NCI-H1105 treated with DMSO at 0.1 percent for 48 hours (cell line): ENCODE results near the gene RAD51B.
"Not testable (repeated sequence)": the region's sequence is repeated elsewhere in the genome, so short reads cannot be mapped to it uniquely, and the experiment has no call there.

Source experiments
- DNase-seq: peaks from one replicate; lab custom pipeline; 2025; lab: John Stamatoyannopoulos, UW

The RAD51B gene

DNA sequence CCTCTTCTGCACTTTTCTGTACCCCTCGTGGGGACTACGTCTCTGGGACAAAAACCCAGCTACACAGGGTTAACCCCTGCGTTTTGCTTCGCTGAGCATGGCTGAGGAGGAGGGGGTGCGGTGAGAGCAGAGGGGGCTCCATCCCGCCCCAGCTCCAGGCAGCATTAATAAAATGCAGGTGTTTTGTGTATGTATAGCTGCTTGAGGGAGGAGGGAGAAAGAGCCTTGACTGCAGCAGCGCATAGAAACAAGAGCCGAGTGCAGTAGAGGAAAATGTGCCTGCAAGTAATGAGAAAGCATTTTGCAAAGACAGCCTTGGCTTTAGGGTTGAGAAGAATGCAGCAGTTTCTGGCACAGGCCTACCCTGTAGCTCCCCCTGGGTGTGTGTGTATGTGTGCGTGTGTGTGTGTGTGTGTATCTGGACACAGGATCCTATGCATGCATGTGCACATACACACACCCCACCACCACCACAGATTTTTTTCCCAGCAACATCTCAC, 869.3 kb downstream of the RAD51B start:
- DNase-seq = no peak

DNA sequence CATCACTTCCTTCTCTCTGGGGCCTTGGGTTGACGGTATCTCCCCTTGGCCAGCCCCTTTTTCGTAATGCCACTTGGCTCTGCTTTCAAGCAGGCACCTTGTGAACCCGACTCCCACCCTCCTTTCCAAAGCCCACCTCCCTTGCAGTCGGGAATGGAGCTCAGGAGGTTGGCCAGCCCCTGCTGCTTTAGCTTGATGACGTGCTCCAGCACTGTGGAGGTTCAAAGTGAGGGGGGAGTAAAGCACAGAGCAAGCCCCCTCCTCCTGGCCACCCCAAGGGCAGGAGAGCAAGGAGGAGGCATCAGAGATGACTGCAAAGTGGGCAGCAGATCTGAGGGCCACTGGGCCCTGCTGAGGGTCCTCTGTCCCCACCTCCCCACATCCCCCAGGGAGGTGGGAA, 869.9 kb downstream of the RAD51B start:
- no peak for DNase-seq

DNA sequence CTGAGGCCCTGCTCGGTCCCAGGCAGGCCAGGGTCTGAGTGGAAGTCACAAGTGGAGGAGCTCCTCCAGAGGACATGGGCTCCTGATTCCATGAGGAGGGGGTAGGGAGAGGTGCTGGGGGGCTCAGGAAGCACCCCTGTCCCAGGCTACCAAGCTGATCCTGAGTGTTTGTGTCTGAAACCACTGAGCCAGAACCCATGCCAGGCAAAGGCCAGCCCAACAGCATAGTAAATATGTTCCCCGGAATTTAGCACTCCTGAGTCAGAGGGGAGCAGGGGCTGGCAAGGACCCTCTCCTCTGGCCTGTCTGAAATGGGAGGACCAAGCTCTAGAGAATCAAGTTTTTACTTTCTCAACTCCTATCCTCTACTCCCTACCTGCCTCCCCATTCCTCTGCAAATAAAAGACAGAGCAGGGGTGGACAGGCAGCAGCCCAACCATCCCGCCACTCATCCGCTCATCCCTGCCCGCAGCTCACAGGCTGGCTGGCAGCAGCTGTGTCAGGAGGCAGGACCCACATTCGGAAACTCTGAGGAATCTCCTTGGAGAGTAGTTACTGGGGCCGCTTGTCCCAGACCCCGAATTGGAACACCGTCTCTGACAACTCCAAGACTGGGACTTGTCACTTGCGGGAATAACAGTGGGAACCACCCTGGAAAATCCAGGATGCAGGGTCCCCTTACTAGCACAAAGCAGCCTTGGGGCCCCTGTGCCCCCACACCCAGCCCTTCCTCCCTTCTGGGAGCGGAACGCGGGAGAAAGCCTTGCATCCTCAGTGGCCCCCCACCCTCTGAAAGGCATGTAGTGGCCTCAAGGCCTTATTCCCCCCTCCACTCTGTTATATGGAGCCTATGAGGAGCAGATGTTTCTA, 870.7 kb downstream of the RAD51B start:
- DNase-seq = no peak

DNA sequence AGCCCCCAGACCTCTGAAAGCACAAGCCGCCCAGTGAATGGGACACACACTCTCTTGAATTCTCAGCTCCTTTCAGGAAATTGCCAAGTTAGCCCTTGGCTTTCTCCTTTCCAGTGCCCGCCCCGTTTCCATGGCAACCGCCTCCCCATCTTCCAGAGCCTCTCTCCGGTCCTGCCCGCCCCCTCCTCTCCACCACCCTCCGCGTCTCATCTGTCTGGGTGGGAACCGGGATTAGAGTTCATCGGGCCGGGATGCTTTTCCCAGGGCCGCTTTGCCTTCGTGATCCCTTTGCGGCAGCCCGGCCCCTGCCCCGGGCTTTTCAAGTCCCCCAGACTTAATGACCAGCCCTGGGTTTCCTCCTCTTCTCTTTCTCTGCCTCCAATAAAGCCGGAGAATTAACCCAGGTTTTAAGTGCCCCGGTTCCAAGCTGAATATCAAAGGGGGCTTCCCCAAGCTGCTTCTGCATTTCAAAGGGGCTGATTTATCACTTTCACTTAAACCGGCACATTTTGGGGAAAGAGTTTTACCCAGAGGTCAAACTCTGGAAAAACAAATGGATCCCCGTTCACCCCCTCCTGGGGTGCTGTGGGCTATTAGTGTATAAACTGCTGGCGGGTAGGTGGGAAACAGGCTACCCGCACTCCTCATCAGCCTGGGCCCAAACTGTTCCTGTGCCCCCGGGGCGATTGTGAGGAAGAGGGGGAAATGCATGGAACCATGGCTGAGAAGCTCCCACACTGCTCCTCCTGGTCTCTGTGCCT, 871.6 kb downstream of the RAD51B start:
- no peak for DNase-seq

DNA sequence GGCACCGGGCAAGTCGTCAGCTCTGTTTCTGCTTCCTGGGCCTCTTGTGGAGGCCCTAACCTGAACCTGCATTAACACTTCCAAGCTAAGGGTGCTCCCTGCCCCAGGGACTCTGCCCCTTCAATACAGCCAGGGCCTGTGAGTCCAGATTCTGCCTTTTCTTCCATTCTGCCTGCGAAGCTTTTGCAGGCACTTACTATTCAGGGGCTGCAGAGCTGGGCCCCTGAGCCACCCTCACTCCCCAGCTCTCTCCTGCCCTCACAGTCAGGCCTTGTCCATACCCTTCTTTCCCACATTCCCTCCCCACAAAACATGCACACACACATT, 872.2 kb downstream of the RAD51B start:
- DNase-seq = no peak

DNA sequence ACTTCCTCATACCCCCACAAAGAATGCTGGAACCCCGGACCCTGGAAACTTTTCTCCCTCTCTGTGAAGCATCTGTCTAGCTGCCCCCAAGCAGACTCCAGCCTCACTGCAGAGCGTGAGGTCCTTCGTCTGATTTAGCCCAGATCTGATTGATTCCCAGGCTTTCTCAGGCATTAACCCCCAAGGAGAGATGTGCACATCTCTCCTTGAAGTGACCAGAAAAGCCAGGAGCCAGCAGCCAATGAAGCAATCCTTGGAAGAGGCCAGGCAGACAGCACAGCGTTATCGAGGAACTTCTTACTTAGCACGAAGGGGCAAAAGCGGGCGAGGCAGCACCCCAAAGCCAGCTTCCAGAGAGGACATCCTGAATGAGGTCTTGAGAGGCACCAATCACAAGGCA, 872.6 kb downstream of the RAD51B start:
- DNase-seq = no peak

DNA sequence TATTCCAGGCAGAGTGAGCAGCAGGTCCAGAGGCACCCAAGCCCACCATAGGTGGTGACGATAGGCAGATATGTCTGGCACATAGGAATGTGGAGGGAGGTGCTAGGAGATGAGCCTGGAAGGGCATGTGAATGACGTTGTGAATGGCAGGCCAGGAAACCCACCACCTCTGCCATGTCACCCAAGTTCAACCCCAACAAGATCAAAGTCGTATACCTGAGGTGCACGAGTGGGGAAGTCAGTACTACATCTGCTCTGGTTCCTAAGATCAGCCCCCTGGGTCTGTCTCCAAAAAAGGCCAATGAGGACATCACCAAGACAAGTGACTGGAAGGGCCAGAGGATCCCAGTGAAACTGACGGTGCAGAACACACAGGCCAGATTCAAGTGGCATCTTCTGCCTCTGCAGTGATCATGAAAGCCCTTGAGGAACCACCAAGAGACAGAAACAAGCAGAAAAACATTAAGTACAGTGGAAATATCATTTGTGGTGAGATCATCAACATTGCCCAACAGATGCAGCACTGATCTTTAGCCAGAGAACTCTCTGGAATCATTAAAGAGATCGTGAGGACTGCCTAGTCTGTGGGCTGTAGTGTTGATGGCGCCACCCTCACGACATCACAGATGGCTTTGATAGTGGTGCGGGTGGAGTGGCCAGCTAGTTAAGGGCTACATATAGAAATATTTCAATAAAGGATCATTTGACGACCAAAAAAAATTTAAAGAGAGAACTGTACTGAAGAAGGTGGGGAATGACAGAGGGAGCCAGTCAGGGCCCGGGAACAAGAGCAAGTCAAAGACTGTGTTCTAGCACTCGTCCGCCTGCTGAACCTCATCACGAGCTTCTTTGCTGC, 873.6 kb downstream of the RAD51B start:
- DNase-seq = no peak

DNA sequence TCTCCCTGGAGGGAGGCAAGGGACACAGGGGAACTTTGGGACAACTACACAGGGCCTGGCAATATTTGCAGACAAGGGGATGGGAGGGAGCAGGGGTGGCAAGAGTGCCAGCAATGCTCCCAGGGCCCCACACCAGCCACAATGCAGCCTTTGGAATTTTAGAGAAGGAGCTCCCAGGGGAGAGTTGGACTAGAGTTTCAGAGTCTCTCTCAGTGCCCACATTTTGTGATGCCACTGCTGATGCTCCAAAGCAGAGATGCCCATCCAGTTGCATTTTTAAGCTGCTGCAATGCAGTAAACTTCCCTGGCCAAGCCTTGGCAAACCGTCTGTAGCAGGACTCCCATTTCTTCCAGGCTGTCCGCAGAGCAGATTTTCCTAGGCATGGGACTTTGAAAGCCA, 874.3 kb downstream of the RAD51B start:
- no peak for DNase-seq

DNA sequence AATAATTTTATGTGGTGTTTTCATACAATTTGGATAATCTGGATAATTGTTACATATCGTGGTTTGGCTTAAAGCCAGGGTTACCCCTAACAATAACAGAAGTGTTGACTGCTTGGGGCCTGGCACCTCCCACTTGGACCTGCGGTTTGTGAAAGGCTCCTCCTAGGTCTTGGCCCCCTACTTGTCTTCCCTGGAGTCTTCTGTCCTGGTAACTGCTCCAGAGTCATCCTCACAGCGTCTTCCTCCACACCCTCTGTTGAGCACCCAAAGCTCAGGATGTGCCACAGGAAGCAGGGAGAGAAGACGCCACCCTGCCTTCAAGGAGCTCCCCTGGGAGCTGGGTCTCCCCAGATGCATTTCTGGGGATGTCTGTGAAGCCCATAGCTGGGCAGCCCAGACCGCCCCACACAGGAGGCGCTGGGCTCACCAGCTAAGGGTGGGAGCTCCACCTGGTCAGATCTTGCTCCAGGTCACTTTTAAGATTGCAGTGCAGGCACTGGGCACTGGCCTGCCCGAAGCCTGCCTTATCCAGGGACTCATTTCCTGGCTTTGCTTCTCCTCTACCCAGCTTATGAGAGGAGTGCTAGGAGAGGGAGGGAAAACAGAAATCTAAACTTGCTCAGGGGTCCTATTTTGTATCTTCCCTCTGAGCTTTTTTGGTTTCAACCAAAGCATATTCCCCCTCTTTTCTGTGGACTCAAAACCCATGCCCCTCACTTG, 875.1 kb downstream of the RAD51B start:
- DNase-seq = no peak

DNA sequence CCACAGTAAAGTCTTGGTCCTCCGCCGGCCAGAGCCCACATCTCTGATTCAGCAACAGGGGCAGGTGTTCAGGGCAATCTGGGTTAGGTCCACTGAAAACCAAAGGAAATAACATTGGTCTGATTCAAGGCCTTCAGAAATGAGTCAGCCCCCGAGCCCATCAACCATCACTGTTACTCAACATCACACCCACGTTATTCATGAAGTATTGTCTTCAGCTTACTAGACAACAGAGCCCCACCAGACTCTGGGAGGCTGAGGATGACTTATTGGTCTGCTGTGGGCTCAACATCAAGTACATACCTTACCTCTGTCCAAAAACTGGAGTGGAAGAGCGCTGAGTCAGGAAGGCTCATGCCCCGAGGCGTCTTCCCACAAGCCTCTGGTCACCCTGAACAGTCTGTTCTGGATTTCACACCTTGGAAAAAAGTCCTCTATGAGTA, 875.8 kb downstream of the RAD51B start:
- no peak for DNase-seq

DNA sequence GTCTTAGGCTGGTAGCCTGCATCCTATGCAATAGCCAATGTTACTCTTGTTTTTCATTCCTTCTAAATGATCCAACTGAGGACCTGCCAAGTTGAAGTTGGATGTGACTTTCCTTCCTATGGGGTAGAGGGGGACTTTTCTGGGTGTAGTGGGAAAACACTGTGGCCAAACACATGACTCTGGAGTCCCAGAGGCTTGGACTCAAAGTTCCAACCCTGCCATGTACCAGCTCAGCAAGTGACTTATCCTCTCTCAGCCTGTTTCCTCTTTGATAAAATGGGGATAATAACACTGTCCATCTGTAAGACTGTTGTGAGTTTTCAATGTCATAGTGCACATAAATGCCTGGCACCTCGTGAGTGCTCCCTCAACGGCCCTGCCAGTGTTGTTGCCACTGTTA, 876.3 kb downstream of the RAD51B start:
- DNase-seq = no peak

DNA sequence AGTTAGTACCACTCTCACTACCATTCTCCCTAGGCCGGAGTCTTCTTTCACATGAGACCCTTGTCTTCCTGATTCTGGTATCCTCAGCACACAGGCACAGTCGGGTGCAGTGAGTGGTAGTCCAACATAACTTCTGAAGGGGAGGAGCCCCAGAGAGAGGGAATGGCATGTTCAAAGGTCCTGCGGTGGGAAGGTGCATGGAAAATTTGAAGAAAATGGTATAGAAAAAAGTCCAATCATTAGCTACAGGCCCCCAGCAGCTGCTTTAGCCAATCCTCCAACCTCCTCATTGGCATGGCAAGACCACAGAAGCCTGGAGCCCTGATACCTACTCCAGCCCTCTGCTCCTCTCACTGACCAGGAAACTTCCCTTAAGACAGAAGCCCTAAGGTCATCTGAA, 876.7 kb downstream of the RAD51B start:
- no peak for DNase-seq

DNA sequence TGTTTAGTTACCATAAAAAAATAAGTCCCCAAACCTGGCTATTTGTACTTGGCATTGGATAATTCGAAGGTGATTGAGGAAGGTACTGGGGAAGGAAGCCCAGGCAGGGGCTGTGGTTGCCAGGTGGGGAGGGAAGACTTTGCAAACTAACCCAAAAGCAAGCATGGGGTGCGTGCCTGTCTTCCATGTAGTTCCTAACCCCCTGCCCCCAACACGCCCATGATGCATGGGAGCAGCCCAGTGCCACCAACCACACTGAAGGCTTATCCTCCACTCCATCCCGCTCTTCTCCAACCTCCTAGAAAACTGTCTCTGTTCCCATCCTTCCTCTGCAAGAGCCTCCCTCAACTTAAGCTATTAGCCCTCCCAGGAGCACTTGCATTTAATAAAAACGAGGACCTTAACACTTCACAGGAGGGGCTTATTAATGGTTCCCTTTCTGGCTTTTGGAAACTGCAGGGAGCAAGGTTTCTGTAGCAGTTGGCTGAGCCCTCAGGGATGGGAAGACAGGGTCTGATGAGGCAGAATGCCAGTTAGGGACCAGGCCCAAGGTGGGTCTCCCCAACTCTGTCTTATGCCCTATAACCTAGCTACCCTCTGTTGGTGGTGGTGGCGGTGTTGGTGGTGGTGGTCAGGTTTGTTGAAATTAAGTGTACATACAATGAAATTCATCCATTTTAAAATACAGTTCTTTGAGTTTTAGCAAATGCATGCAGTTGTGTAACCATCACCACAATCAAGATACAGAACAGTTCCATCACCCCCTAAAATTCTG, 877.3 kb downstream of the RAD51B start:
- no peak for DNase-seq

DNA sequence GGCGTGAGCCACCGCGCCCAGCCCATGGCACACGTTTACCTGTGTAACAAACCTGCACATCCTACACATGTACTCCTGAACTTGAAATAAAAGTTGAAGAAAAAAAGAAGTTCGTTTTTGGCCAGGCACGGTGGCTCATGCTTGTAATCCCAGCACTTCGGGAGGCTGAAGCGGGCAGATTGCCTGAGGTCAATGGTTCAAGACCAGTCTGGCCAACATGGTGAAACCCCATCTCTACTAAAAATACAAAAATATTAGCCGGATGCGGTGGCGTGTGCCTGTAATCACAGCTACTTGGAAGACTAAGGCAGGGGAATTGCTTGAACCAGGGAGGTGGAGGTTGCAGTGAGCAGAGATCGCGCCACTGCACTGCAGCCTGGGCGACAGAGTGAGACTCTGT, 879.2 kb downstream of the RAD51B start:
- DNase-seq = not testable (repeated sequence)

DNA sequence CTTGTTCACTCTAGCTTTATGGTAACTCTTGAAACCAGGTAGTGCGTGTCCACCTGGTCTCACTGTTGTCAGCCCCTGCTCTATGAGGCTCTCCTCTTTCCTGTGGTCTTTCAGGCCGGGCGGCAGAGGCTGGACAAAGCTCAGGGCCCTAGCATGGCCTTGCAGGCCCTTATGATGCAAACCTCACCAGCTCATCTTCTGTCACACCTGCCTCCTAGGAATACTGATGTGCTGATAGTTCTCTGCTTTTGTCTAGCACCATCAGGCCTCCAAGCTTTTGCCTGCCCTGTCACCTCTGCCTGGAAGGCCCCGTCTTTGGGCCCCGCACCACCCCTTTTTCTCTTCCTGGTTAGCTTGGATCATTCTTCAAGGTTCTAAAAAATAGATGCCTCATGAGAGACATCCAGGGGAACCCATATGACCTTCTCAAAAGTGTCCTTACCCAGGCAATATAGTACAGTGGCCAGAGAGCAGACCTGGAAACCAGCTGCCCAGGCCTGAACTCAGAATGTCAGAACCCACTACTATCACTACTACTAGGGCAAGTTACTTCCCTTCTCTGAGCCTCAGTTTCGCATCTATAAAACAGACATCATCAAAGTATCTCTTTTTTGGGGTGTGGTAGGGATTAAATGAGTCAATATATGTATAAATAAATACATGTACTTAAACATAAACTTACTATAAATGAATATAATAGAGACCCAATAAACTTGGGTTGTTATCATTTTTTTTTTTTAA, 881.6 kb downstream of the RAD51B start:
- DNase-seq = no peak

DNA sequence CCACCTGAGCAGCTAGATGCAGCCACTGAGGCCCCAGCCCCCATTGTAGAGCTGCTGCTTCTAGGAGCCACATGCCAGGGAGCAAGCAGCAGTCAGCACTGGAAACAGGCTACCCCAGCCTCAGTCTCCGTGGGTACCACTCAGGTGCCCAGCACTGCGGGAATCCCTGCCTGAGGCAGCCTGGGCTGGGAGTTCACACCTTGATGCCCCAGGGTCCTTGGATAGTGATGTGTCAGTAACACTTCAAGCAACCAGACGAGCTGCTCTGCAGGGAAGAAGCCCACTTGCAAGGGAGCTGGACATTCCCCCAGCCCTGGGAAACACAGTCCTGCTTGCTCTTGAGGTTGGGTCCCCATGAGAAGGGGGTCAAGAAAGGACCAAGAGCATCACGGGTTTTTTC, 882.6 kb downstream of the RAD51B start:
- DNase-seq = no peak

DNA sequence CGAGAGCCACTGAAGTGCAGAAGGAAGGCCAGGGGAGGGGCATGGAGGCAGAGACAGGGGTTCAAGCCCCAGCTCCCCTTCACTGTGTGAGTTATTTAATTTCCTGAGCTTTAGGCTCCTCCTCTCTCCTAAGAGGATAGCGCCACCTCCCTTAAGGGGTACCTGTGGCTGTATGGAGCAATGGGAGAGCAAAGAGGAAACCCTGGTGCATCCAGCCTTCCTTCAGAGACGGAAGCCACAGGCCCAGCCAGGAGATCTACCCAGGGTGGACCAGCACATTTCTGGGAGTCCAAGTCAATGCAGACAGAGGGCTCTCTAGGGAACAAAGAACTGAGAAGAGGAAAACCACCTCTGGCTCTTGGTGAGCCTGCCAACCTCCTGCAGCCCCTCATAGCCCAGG, 883.0 kb downstream of the RAD51B start:
- DNase-seq = no peak

DNA sequence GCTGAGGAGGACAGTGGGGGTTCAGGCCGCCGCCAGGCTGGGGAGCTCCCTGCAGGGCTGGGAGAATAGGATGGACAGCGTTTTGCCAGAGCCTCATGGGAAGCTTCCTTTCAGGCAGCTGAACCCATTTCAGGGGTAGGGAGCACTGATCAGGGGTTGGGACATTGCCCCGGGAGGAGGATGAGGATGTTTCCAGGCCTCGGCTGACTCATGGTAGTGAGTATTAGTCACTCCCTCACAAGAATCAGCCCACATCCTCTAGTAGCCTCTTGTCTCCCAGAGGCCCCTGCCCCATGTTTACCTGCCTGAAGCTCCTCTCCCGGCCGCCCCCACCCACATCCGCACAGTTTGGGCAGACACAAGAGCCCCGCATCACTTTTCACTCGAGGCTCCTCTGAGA, 883.5 kb downstream of the RAD51B start:
- no peak for DNase-seq

DNA sequence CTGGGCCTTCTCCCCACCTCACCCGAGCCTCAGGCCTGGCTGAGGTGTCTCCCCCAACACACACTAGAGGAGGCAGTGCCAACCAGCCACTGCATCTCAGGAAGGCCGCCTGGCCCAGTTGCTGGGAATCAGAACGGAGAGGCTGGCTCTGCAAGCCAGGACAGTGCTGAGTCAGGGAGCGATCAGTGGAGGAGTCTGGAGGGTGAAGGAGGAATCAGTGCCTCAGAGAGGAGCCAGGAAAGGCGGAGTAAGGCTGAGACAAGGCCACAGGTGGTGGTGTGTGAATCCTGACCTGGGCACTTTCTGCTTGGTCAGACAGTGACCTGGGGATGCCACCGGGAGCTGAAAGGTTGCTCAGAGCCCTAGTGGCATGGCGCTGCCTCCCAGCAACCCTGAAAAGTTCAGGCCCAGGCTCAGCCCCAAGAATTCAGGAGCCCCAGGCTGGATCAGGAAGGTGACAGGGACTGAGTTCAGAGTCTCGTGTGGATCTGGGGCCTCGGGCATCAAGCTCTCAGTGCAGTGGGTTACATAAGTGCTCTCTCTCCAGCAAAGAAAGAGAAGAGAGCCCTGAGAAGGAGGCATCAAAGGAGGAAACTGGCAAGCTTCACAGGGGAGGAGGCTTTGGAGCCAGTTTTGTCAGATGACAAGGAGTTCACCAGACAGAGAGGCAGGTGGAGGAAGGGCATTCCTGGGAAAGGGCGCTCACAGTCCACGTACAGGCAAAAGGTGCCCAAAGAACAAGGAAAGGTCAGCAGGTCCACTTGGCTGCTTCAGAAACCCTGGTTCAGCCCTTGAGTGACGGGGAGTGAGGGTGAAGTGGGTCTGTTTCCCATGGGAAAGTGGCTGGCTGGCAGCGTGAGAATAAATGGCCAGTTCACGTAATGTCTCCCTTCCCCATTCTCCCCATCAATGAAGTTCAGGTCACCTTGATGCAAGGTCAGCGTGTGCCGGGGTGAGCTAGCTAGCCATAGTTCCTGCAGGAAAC, 885.4 kb downstream of the RAD51B start:
- DNase-seq = no peak
